ENCODE measurements around the gene CDH4.

Gene CDH4

DNA sequence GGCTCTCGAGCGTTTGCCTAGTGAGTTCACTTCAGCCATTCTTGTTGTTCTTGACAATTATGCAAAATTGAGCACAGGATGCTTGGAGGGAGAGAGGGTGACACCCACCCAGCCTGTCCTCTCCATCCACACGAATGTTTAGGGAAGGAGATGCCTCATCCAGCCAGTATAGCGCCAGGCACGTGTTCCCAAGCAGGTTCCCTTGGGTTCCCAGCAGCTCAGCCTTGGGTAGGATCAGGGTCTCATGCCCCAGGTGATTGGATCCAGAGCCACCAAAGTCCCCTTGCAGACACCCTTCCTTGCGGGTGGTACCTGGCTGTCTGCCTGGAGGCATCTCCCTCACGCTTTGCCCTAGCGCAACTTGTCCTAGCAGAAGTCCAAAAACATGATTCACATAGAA is 394.9 kb downstream of the CDH4 start:
- Histone ChIP-seq H3K9me3 (replicated peaks in 1 of 2; ENCODE audit: control insufficient read depth in 2 of 2, insufficient read depth in 1 of 2, low read depth in 1 of 2, low read length in 2 of 2) (peaks cover 0 to 4% of the 10 kb centered on the region in 2 donors), H3K4me3 (ENCODE audit: low read length in 2 of 2) (no peak overlapping the region), H2AK5ac (ENCODE audit: low read depth, low read length) (no peak overlapping the region), H2BK15ac (ENCODE audit: low read length) (no peak overlapping the region), H3K4me1 (ENCODE audit: control insufficient read depth in 2 of 2, insufficient read depth in 1 of 2, low read depth in 1 of 2, low read length in 2 of 2) (peaks cover 12 to 47% of the 10 kb centered on the region in 2 donors), H3K23ac (ENCODE audit: low read depth, low read length, poor library complexity) (no peak overlapping the region), H3K4ac (ENCODE audit: low read length) (no peak overlapping the region), H4K8ac (ENCODE audit: low read depth, low read length) (no peak overlapping the region), H4K91ac (ENCODE audit: low read depth, low read length, poor library complexity) (no peak overlapping the region), H3K9ac (ENCODE audit: low read depth, low read length, poor library complexity) (no peak overlapping the region), H3K27ac (replicated peaks; ENCODE audit: low read length) (no peak overlapping the region), H3K36me3 (replicated peaks in 1 of 2; ENCODE audit: control insufficient read depth in 2 of 2, insufficient read depth in 2 of 2, low read length in 2 of 2) (no peaks in the 10 kb centered on the region), H3K4me2 (ENCODE audit: insufficient read depth, low read length, poor library complexity, severe bottlenecking) (no peak overlapping the region), H2AFZ (ENCODE audit: low read length) (no peak overlapping the region), H2BK12ac (ENCODE audit: low read length) (no peak overlapping the region), H3K14ac (ENCODE audit: low read length) (no peak overlapping the region), H2BK120ac (ENCODE audit: low read depth, low read length) (no peak overlapping the region), H3K79me1 (ENCODE audit: low read depth, low read length) (no peaks in the 10 kb centered on the region), H3K27me3 (ENCODE audit: control insufficient read depth in 3 of 3, insufficient read depth in 3 of 3, low read depth in 1 of 3, low read length in 3 of 3) (no peaks in the 10 kb centered on the region), H3K18ac (ENCODE audit: low read length) (no peak overlapping the region), H2BK5ac (ENCODE audit: low read length) (no peak overlapping the region)
- no peak for DNase-seq (ENCODE audit: low spot score)
- WGBS, 2 donors (ENCODE audit: extremely low coverage in 2 of 2, insufficient read length in 2 of 2, insufficient replicate concordance in 1 of 2) = no CpG with 5 or more reads among the region's 8 CpGs

DNA sequence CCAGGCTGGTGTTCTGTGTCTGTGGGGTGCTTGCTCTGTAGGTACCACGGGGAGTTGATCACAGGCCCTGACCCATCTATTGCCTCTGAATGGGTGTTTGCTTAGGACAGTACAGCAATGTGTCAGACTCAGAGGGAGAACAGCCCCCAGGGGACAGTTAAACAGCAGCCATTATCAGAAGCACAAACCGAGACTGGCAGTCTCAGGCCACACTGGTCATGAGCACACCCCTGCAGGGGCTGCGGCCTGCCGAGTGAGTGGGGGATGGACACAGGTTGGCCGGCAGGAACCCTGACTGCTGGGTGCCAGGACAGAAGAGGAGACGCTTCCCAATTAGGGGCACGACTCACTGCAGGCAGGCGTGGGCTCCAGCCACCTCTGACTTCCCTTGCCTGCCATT is 395.6 kb downstream of the CDH4 start:
- Histone ChIP-seq H3K27me3 (ENCODE audit: control insufficient read depth in 3 of 3, insufficient read depth in 3 of 3, low read depth in 1 of 3, low read length in 3 of 3) (no peaks in the 10 kb centered on the region), H4K8ac (ENCODE audit: low read depth, low read length) (no peak overlapping the region), H3K23ac (ENCODE audit: low read depth, low read length, poor library complexity) (no peak overlapping the region), H2AFZ (ENCODE audit: low read length) (peak overlapping the region; percentile 56), H3K36me3 (replicated peaks in 1 of 2; ENCODE audit: control insufficient read depth in 2 of 2, insufficient read depth in 2 of 2, low read length in 2 of 2) (no peaks in the 10 kb centered on the region), H3K9me3 (replicated peaks in 1 of 2; ENCODE audit: control insufficient read depth in 2 of 2, insufficient read depth in 1 of 2, low read depth in 1 of 2, low read length in 2 of 2) (peaks cover 0 to 3% of the 10 kb centered on the region in 2 donors), H3K9ac (ENCODE audit: low read depth, low read length, poor library complexity) (no peak overlapping the region), H3K4me3 (ENCODE audit: low read length in 2 of 2) (no peak overlapping the region), H2AK5ac (ENCODE audit: low read depth, low read length) (no peak overlapping the region), H2BK15ac (ENCODE audit: low read length) (no peak overlapping the region), H3K4ac (ENCODE audit: low read length) (no peak overlapping the region), H2BK120ac (ENCODE audit: low read depth, low read length) (no peak overlapping the region), H3K18ac (ENCODE audit: low read length) (peak overlapping the region; percentile 62), H2BK5ac (ENCODE audit: low read length) (no peak overlapping the region), H3K79me1 (ENCODE audit: low read depth, low read length) (no peaks in the 10 kb centered on the region), H3K4me1 (ENCODE audit: control insufficient read depth in 2 of 2, insufficient read depth in 1 of 2, low read depth in 1 of 2, low read length in 2 of 2) (peaks cover 12 to 47% of the 10 kb centered on the region in 2 donors), H3K4me2 (ENCODE audit: insufficient read depth, low read length, poor library complexity, severe bottlenecking) (no peak overlapping the region), H4K91ac (ENCODE audit: low read depth, low read length, poor library complexity) (no peak overlapping the region), H3K14ac (ENCODE audit: low read length) (peak overlapping the region; percentile 60), H2BK12ac (ENCODE audit: low read length) (no peak overlapping the region), H3K27ac (replicated peaks; ENCODE audit: low read length) (no peak overlapping the region)
- DNase-seq (ENCODE audit: low spot score) = no peak
- WGBS, 2 donors (ENCODE audit: extremely low coverage in 2 of 2, insufficient read length in 2 of 2, insufficient replicate concordance in 1 of 2) = no CpG with 5 or more reads among the region's 8 CpGs

DNA sequence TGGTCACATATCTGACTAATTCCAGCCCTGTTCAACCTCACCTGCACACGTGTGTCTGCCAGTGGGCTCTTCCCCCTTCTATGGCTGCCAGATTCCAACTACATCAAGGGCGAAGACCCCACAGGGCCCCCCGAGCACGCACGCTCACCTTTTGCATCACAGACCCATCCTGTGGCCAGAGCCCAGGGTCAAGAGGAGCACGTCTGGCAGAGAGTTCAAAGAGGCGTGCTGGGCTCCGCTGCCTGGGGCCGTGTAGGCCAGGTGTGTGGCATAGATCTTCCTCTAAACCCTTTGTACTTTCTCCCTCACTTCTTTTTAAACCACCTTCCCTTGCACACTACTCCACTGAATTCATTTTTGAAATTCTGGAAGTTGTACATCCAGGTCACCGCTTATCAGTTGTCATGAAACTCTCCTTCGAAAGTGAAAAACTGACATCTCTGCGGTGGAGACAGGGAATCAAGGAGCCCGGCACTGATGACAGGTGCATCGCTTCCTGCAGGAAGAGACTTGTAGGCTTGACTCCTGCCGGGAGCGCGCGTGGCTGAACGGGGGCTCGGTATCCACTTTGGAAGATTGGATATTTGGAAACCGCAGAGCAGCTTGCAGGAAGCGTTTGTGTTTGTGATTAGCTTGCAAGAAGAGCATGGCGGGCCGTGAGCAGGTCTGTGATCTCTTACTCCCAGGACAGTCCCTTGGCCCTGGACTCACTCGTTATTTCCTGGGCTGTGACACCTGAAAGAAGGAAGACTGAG is 397.2 kb downstream of the CDH4 start:
- no peak for DNase-seq (ENCODE audit: low spot score)
- no peak overlapping the region for H3K4me3 ChIP-seq (ENCODE audit: low read length in 2 of 2)
- H3K36me3 ChIP-seq (replicated peaks in 1 of 2; ENCODE audit: control insufficient read depth in 2 of 2, insufficient read depth in 2 of 2, low read length in 2 of 2) = no peaks in the 10 kb centered on the region
- H3K18ac ChIP-seq (ENCODE audit: low read length) = peak overlapping the region; percentile 5
- no peak overlapping the region for H2BK5ac ChIP-seq (ENCODE audit: low read length)
- no peak overlapping the region for H2AFZ ChIP-seq (ENCODE audit: low read length)
- H3K79me1 ChIP-seq (ENCODE audit: low read depth, low read length) = no peaks in the 10 kb centered on the region
- no peak overlapping the region for H2BK120ac ChIP-seq (ENCODE audit: low read depth, low read length)
- H3K4me2 ChIP-seq (ENCODE audit: insufficient read depth, low read length, poor library complexity, severe bottlenecking) = no peak overlapping the region
- no peaks in the 10 kb centered on the region for H3K27me3 ChIP-seq (ENCODE audit: control insufficient read depth in 3 of 3, insufficient read depth in 3 of 3, low read depth in 1 of 3, low read length in 3 of 3)
- H4K8ac ChIP-seq (ENCODE audit: low read depth, low read length) = no peak overlapping the region
- no peak overlapping the region for H4K91ac ChIP-seq (ENCODE audit: low read depth, low read length, poor library complexity)
- WGBS, 2 donors (ENCODE audit: extremely low coverage in 2 of 2, insufficient read length in 2 of 2, insufficient replicate concordance in 1 of 2) = no CpG with 5 or more reads among the region's 25 CpGs
- peaks cover 12 to 43% of the 10 kb centered on the region in 2 donors for H3K4me1 ChIP-seq (ENCODE audit: control insufficient read depth in 2 of 2, insufficient read depth in 1 of 2, low read depth in 1 of 2, low read length in 2 of 2)
- no peak overlapping the region for H3K4ac ChIP-seq (ENCODE audit: low read length)
- H2BK15ac ChIP-seq (ENCODE audit: low read length) = no peak overlapping the region
- H3K9me3 ChIP-seq (replicated peaks in 1 of 2; ENCODE audit: control insufficient read depth in 2 of 2, insufficient read depth in 1 of 2, low read depth in 1 of 2, low read length in 2 of 2) = no peaks in the 10 kb centered on the region
- no peak overlapping the region for H3K9ac ChIP-seq (ENCODE audit: low read depth, low read length, poor library complexity)
- no peak overlapping the region for H2BK12ac ChIP-seq (ENCODE audit: low read length)
- H3K14ac ChIP-seq (ENCODE audit: low read length) = no peak overlapping the region
- H3K27ac ChIP-seq (replicated peaks; ENCODE audit: low read length) = no peak overlapping the region
- no peak overlapping the region for H3K23ac ChIP-seq (ENCODE audit: low read depth, low read length, poor library complexity)
- H2AK5ac ChIP-seq (ENCODE audit: low read depth, low read length) = no peak overlapping the region

DNA sequence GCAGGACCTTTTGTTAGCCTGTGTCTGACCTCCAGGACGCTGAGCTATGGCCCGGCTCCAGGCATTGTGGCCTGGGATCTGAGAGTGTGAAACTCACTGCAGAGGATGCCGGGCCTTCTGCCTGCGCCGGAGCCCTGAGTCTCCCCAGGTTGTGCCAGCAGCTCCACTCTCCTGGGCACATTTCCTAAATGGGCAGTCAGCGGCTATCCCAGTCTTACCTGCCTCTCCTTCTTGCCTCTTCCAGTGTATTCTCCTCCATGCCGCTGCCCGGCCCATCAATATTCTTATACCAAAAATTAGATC is 397.8 kb downstream of the CDH4 start:
- peak overlapping the region; percentile 5 for H3K18ac ChIP-seq (ENCODE audit: low read length)
- no peak overlapping the region for H2AFZ ChIP-seq (ENCODE audit: low read length)
- H3K4me2 ChIP-seq (ENCODE audit: insufficient read depth, low read length, poor library complexity, severe bottlenecking) = no peak overlapping the region
- no peak overlapping the region for H2BK15ac ChIP-seq (ENCODE audit: low read length)
- H3K79me1 ChIP-seq (ENCODE audit: low read depth, low read length) = no peaks in the 10 kb centered on the region
- H3K4me3 ChIP-seq (ENCODE audit: low read length in 2 of 2) = no peak overlapping the region
- H3K4me1 ChIP-seq (ENCODE audit: control insufficient read depth in 2 of 2, insufficient read depth in 1 of 2, low read depth in 1 of 2, low read length in 2 of 2) = peaks cover 8 to 37% of the 10 kb centered on the region in 2 donors
- H3K4ac ChIP-seq (ENCODE audit: low read length) = no peak overlapping the region
- WGBS, 2 donors (ENCODE audit: extremely low coverage in 2 of 2, insufficient read length in 2 of 2, insufficient replicate concordance in 1 of 2) = no CpG with 5 or more reads among the region's 8 CpGs
- DNase-seq (ENCODE audit: low spot score) = no peak
- H3K27me3 ChIP-seq (ENCODE audit: control insufficient read depth in 3 of 3, insufficient read depth in 3 of 3, low read depth in 1 of 3, low read length in 3 of 3) = no peaks in the 10 kb centered on the region
- H3K36me3 ChIP-seq (replicated peaks in 1 of 2; ENCODE audit: control insufficient read depth in 2 of 2, insufficient read depth in 2 of 2, low read length in 2 of 2) = no peaks in the 10 kb centered on the region
- H2AK5ac ChIP-seq (ENCODE audit: low read depth, low read length) = no peak overlapping the region
- H4K8ac ChIP-seq (ENCODE audit: low read depth, low read length) = no peak overlapping the region
- H2BK120ac ChIP-seq (ENCODE audit: low read depth, low read length) = no peak overlapping the region
- no peak overlapping the region for H3K23ac ChIP-seq (ENCODE audit: low read depth, low read length, poor library complexity)
- H2BK5ac ChIP-seq (ENCODE audit: low read length) = no peak overlapping the region
- H3K14ac ChIP-seq (ENCODE audit: low read length) = no peak overlapping the region
- H3K27ac ChIP-seq (replicated peaks; ENCODE audit: low read length) = no peak overlapping the region
- H2BK12ac ChIP-seq (ENCODE audit: low read length) = no peak overlapping the region
- no peak overlapping the region for H3K9ac ChIP-seq (ENCODE audit: low read depth, low read length, poor library complexity)
- H3K9me3 ChIP-seq (replicated peaks in 1 of 2; ENCODE audit: control insufficient read depth in 2 of 2, insufficient read depth in 1 of 2, low read depth in 1 of 2, low read length in 2 of 2) = peaks cover 0 to 2% of the 10 kb centered on the region in 2 donors
- H4K91ac ChIP-seq (ENCODE audit: low read depth, low read length, poor library complexity) = no peak overlapping the region
